Neuronal stem cell (in vitro differentiated cells): Measurements from ENCODE around the gene TMPRSS3.

Source experiments
- DNase-seq: peaks from one replicate; pipeline ENCODE4 v3.0.0-alpha.2; 2013; ENCODE audit warnings: low spot score
- H2AFZ ChIP-seq: one replicate; pipeline ENCODE4 v1.6.1; 2013; ENCODE audit warnings: mild to moderate bottlenecking, low read length, inconsistent platforms
- H2AK5ac ChIP-seq: 2 replicates; pipeline ENCODE4 v1.6.1; 2013; ENCODE audit warnings: low read depth, mild to moderate bottlenecking, inconsistent platforms, low read length, moderate library complexity, mixed read lengths
- H2BK120ac ChIP-seq: 2 replicates; pipeline ENCODE4 v1.6.1; 2013; ENCODE audit warnings: low read depth, mild to moderate bottlenecking, inconsistent platforms, low read length, moderate library complexity, mixed read lengths
- H2BK12ac ChIP-seq: one replicate; pipeline ENCODE4 v1.6.1; 2013; ENCODE audit warnings: low read length, inconsistent platforms
- H2BK15ac ChIP-seq: 2 replicates; pipeline ENCODE4 v1.6.1; 2013; ENCODE audit warnings: mild to moderate bottlenecking, low read length, inconsistent platforms, mixed read lengths
- H2BK5ac ChIP-seq: one replicate; pipeline ENCODE4 v1.6.1; 2013; ENCODE audit warnings: inconsistent platforms, mild to moderate bottlenecking, low read length, moderate library complexity
- H3K14ac ChIP-seq: one replicate; pipeline ENCODE4 v1.6.1; 2013; ENCODE audit warnings: low read length, inconsistent platforms
- H3K18ac ChIP-seq: 2 replicates; pipeline ENCODE4 v1.6.1; 2013; ENCODE audit warnings: low read length, inconsistent platforms
- H3K23ac ChIP-seq: 2 replicates; pipeline ENCODE4 v1.6.1; 2013; ENCODE audit warnings: low read depth, mild to moderate bottlenecking, mixed read lengths, low read length, inconsistent platforms; ENCODE audit not compliant: poor library complexity
- H3K27ac ChIP-seq: replicated peaks from 3 replicates; pipeline ENCODE4 v1.5.1; 2013; ENCODE audit warnings: low read length, inconsistent platforms
- H3K27me3 ChIP-seq, 3 experiments: 2 replicates each; pipeline ENCODE4 v1.6.1; 2013; ENCODE audit warnings: low read length in 3 of 3, mild to moderate bottlenecking in 2 of 3, inconsistent platforms in 1 of 3, low read depth in 1 of 3, mixed read lengths in 1 of 3, moderate library complexity in 1 of 3; ENCODE audit not compliant: control insufficient read depth in 3 of 3, insufficient read depth in 3 of 3
- H3K36me3 ChIP-seq, 2 donors: replicated peaks in 1 of 2; 2 replicates each; pipeline ENCODE4 v1.6.1; 2013; ENCODE audit warnings: low read length in 2 of 2; ENCODE audit not compliant: control insufficient read depth in 2 of 2, insufficient read depth in 2 of 2
- H3K4ac ChIP-seq: 2 replicates; pipeline ENCODE4 v1.6.1; 2013; ENCODE audit warnings: inconsistent platforms, mild to moderate bottlenecking, low read length, moderate library complexity
- H3K4me1 ChIP-seq, 2 donors: 1 replicate in 1 of 2; 2 replicates in 1 of 2; pipeline ENCODE4 v1.6.1; 2013; ENCODE audit warnings: low read length in 2 of 2, low read depth in 1 of 2; ENCODE audit not compliant: control insufficient read depth in 2 of 2, insufficient read depth in 1 of 2
- H3K4me2 ChIP-seq: one replicate; pipeline ENCODE4 v1.6.1; 2013; ENCODE audit warnings: mild to moderate bottlenecking, low read length, inconsistent platforms; ENCODE audit not compliant: insufficient read depth, poor library complexity, severe bottlenecking
- H3K4me3 ChIP-seq, 2 donors: 2 replicates each; pipeline ENCODE4 v1.5.1; 2013; ENCODE audit warnings: low read length in 2 of 2, mild to moderate bottlenecking in 2 of 2, inconsistent platforms in 1 of 2, moderate library complexity in 1 of 2
- H3K79me1 ChIP-seq: one replicate; pipeline ENCODE4 v1.6.1; 2013; ENCODE audit warnings: low read depth, mild to moderate bottlenecking, inconsistent platforms, low read length, moderate library complexity
- H3K9ac ChIP-seq: one replicate; pipeline ENCODE4 v1.6.1; 2013; ENCODE audit warnings: mild to moderate bottlenecking, low read depth, low read length, inconsistent platforms; ENCODE audit not compliant: poor library complexity
- H3K9me3 ChIP-seq, 2 donors: replicated peaks in 1 of 2; 2 replicates each; pipeline versions ENCODE3 to v1.6.1; 2013; ENCODE audit warnings: low read length in 2 of 2, mild to moderate bottlenecking in 2 of 2, inconsistent platforms in 1 of 2, low read depth in 1 of 2, mixed read lengths in 1 of 2, moderate library complexity in 1 of 2; ENCODE audit not compliant: control insufficient read depth in 2 of 2, insufficient read depth in 1 of 2
- H4K8ac ChIP-seq: one replicate; pipeline ENCODE4 v1.6.1; 2013; ENCODE audit warnings: low read depth, mild to moderate bottlenecking, inconsistent platforms, low read length, moderate library complexity
- H4K91ac ChIP-seq: one replicate; pipeline ENCODE4 v1.6.1; 2013; ENCODE audit warnings: low read length, low read depth, mild to moderate bottlenecking, inconsistent platforms; ENCODE audit not compliant: poor library complexity
- WGBS, 2 donors: extraction: QIAGEN DNeasy Blood & Tissue Kit; methylation state at CpG; one replicate each; pipeline ENCODE4 v1.1.7; 2013; ENCODE audit warnings: missing lambda C conversion rate in 2 of 2, mixed read lengths in 1 of 2; ENCODE audit not compliant: insufficient read length in 2 of 2, insufficient replicate concordance in 1 of 2; ENCODE audit errors: extremely low coverage in 2 of 2; 5-methylcytosine and 5-hydroxymethylcytosine counted together

The TMPRSS3 gene

GRCh38 chr21:42351626-42352440 lies 44.0 kb downstream of the TMPRSS3 start:
- peaks cover 0 to 2% of the 10 kb centered on the region in 2 donors for H3K9me3 ChIP-seq

GRCh38 chr21:42350927-42351426 lies 44.9 kb downstream of the TMPRSS3 start, which contains the start of gene TFF2:
Gene TFF2, minus strand, starts transcription at chr21:42350994. Its CDS starts 37 bp downstream, at chr21:42350957.
- no peak within 1 kb of the TSS for H2BK5ac ChIP-seq
- no peaks in the 10 kb centered on the region for H3K79me1 ChIP-seq
- peak within 1 kb of the TSS; percentile 47 for H3K14ac ChIP-seq
- H2AK5ac ChIP-seq = peak within 1 kb of the TSS; percentile 53
- H3K9ac ChIP-seq = no peak within 1 kb of the TSS
- H3K23ac ChIP-seq = no peak within 1 kb of the TSS
- WGBS, 2 donors = no CpG with 5 or more reads among the region's 13 CpGs
- no peak within 1 kb of the TSS for H2AFZ ChIP-seq
- H2BK15ac ChIP-seq = peak within 1 kb of the TSS; percentile 82
- no peak within 1 kb of the TSS for H4K91ac ChIP-seq
- no peaks in the 10 kb centered on the region for H3K27me3 ChIP-seq
- no peak within 1 kb of the TSS for H4K8ac ChIP-seq
- no peak within 1 kb of the TSS for H3K4me2 ChIP-seq
- no peaks in the 10 kb centered on the region for H3K4me1 ChIP-seq
- H3K36me3 ChIP-seq = no peaks in the 10 kb centered on the region
- H3K4ac ChIP-seq = peak within 1 kb of the TSS; percentile 44
- H3K4me3 ChIP-seq = no peak within 1 kb of the TSS
- no peak for DNase-seq
- H3K18ac ChIP-seq = peak within 1 kb of the TSS; percentile 60
- peak within 1 kb of the TSS; percentile 55 for H2BK120ac ChIP-seq
- peak within 1 kb of the TSS; percentile 65 for H2BK12ac ChIP-seq
- peaks cover 0 to 2% of the 10 kb centered on the region in 2 donors for H3K9me3 ChIP-seq
- no peak within 1 kb of the TSS for H3K27ac ChIP-seq

More at GRCh38 chr21:42351626-42352440, 44.0 kb downstream of the TMPRSS3 start:
- Histone ChIP-seq H3K4me2 (no peak overlapping the region), H3K36me3 (no peaks in the 10 kb centered on the region), H2BK5ac (peak overlapping the region; percentile 41), H3K27ac (no peak overlapping the region), H2BK12ac (no peak overlapping the region), H3K4me3 (no peak overlapping the region), H4K91ac (no peak overlapping the region), H3K4me1 (no peaks in the 10 kb centered on the region), H2AK5ac (peak overlapping the region; percentile 53), H3K9ac (no peak overlapping the region), H3K79me1 (no peaks in the 10 kb centered on the region), H2AFZ (no peak overlapping the region), H2BK120ac (no peak overlapping the region), H4K8ac (no peak overlapping the region), H3K18ac (no peak overlapping the region), H2BK15ac (no peak overlapping the region), H3K14ac (no peak overlapping the region), H3K23ac (no peak overlapping the region), H3K27me3 (no peaks in the 10 kb centered on the region), H3K4ac (no peak overlapping the region)
- DNase-seq = no peak
- WGBS, 2 donors = no CpG with 5 or more reads among the region's 11 CpGs

GRCh38 chr21:42350318-42350910 lies 45.4 kb downstream of the TMPRSS3 start:
- no peak overlapping the region for H2BK12ac ChIP-seq
- H3K9me3 ChIP-seq = no peaks in the 10 kb centered on the region
- no peak overlapping the region for H2AK5ac ChIP-seq
- H3K36me3 ChIP-seq = no peaks in the 10 kb centered on the region
- H3K18ac ChIP-seq = no peak overlapping the region
- H4K8ac ChIP-seq = no peak overlapping the region
- H3K4ac ChIP-seq = peak overlapping the region; percentile 44
- no peak overlapping the region for H3K4me2 ChIP-seq
- H4K91ac ChIP-seq = no peak overlapping the region
- H2BK15ac ChIP-seq = no peak overlapping the region
- no peak overlapping the region for H3K9ac ChIP-seq
- H3K4me1 ChIP-seq = no peaks in the 10 kb centered on the region
- H2BK5ac ChIP-seq = no peak overlapping the region
- no peaks in the 10 kb centered on the region for H3K79me1 ChIP-seq
- no peak overlapping the region for H3K14ac ChIP-seq
- H3K23ac ChIP-seq = no peak overlapping the region
- H2BK120ac ChIP-seq = no peak overlapping the region
- WGBS, 2 donors = no CpG with 5 or more reads among the region's 11 CpGs
- H3K27me3 ChIP-seq = no peaks in the 10 kb centered on the region
- no peak overlapping the region for H2AFZ ChIP-seq
- no peak overlapping the region for H3K27ac ChIP-seq
- no peak for DNase-seq
- H3K4me3 ChIP-seq = no peak overlapping the region
